Chondrocyte (in vitro differentiated cells): ENCODE data around the gene FBXO21. TPM values are rescaled to one million over a fixed set of nuclear protein-coding genes. Genes with fewer than 3 reads are reported as not detected.

ENCODE experiments used
- DNase-seq: peaks from one replicate; pipeline ENCODE4 v3.0.0; 2021; ENCODE audit warnings: mixed read lengths, low spot score
- H3K27ac Mint-ChIP-seq: one replicate; pipeline ENCODE4 v1.8.0; 2021; ENCODE audit warnings: mild to moderate bottlenecking, moderate library complexity, mixed read lengths; ENCODE audit not compliant: unreplicated experiment
- H3K27me3 Mint-ChIP-seq: 2 replicates; pipeline ENCODE4 v1.8.0; 2021; ENCODE audit warnings: low read depth, mixed read lengths
- H3K36me3 Mint-ChIP-seq: 2 replicates; pipeline ENCODE4 v1.8.0; 2021; ENCODE audit warnings: low read depth, mixed read lengths
- H3K4me1 Mint-ChIP-seq: 2 replicates; pipeline ENCODE4 v1.8.0; 2021; ENCODE audit warnings: low read depth, mild to moderate bottlenecking, mixed read lengths
- H3K4me3 Mint-ChIP-seq: one replicate; pipeline ENCODE4 v1.8.0; 2021; ENCODE audit warnings: mild to moderate bottlenecking, moderate library complexity, mixed read lengths; ENCODE audit not compliant: unreplicated experiment
- H3K9me3 Mint-ChIP-seq: 2 replicates; pipeline ENCODE4 v1.8.0; 2021; ENCODE audit warnings: low read depth, mixed read lengths
- CTCF ChIP-seq: fragments of 200-600 bp; sonication (generic); IDR thresholded peaks from 2 replicates; pipeline ENCODE4 v1.5.0; 2021; ENCODE audit warnings: antibody characterized with exemption, mild to moderate bottlenecking, moderate library complexity
- total RNA-seq: library from RNA; stranded (reverse); gene quantifications from 3 replicates; pipeline ENCODE4 v1.2.1, GENCODE V29; 2021

Gene FBXO21
- total RNA-seq, 1 donor from 2014 or later: 29.3 TPM

- Mint-ChIP-seq H3K27me3 (no peaks in the 10 kb centered on the region), H3K9me3 (peaks cover 2% of the 10 kb centered on the region), H3K4me1 (peaks cover 9% of the 10 kb centered on the region), H3K4me3 (no peak overlapping the region), H3K27ac (no peak overlapping the region), H3K36me3 (no peaks in the 10 kb centered on the region)
- peak; percentile 83 for TF ChIP-seq CTCF
- peak; percentile 30 for DNase-seq
These were observed 70.6 kb downstream of the FBXO21 start for GRCh38 chr12:117119592-117120198.

- no peak for TF ChIP-seq CTCF
- Mint-ChIP-seq H3K9me3 (peaks cover 2% of the 10 kb centered on the region), H3K4me3 (no peak overlapping the region), H3K27me3 (no peaks in the 10 kb centered on the region), H3K36me3 (no peaks in the 10 kb centered on the region), H3K27ac (peak overlapping the region; percentile 41), H3K4me1 (peaks cover 9% of the 10 kb centered on the region)
- DNase-seq: peak; percentile 55
These were observed 71.3 kb downstream of the FBXO21 start for GRCh38 chr12:117118838-117119591.

- Mint-ChIP-seq H3K9me3 (peaks cover 2% of the 10 kb centered on the region), H3K4me1 (peaks cover 9% of the 10 kb centered on the region), H3K27ac (no peak overlapping the region), H3K36me3 (no peaks in the 10 kb centered on the region), H3K4me3 (no peak overlapping the region), H3K27me3 (peaks cover 4% of the 10 kb centered on the region)
- no peak for TF ChIP-seq CTCF
- DNase-seq: peak; percentile 33
These were observed 75.5 kb downstream of the FBXO21 start for GRCh38 chr12:117114784-117115183.

GRCh38 chr12:117113231-117113630 is 77.0 kb downstream of the FBXO21 start:
- peaks cover 2% of the 10 kb centered on the region for H3K9me3 Mint-ChIP-seq
- TF ChIP-seq CTCF: no peak
- H3K4me3 Mint-ChIP-seq: no peak overlapping the region
- no peak overlapping the region for H3K27ac Mint-ChIP-seq
- H3K27me3 Mint-ChIP-seq: peaks cover 4% of the 10 kb centered on the region
- peak; percentile 79 for DNase-seq
- peaks cover 7% of the 10 kb centered on the region for H3K4me1 Mint-ChIP-seq
- H3K36me3 Mint-ChIP-seq: no peaks in the 10 kb centered on the region

- Mint-ChIP-seq H3K4me3 (no peak overlapping the region), H3K27ac (no peak overlapping the region), H3K4me1 (no peaks in the 10 kb centered on the region), H3K36me3 (no peaks in the 10 kb centered on the region), H3K9me3 (no peaks in the 10 kb centered on the region), H3K27me3 (peaks cover 7% of the 10 kb centered on the region)
- no peak for TF ChIP-seq CTCF
- peak; percentile 72 for DNase-seq
These were observed 78.3 kb downstream of the FBXO21 start for GRCh38 chr12:117111821-117112595.
